GM18868 (cell line): ENCODE results near the gene TTI1.

Experiments
- ATAC-seq: cut with Tn5 transposase; IDR thresholded peaks from one replicate; pipeline ENCODE4 v1.9.1; 2021; ENCODE audit warnings: mild to moderate bottlenecking, moderate library complexity; ENCODE audit not compliant: unreplicated experiment

Gene TTI1

GRCh38 chr20:38033330-38034107, at the start of gene TTI1, which contains the start of gene RPRD1B:
TTI1 (minus strand) TSS chr20:38033456; CDS start chr20:38013816, 19,640 bp downstream.
RPRD1B (plus strand) TSS chr20:38033746; CDS start chr20:38033948, 202 bp downstream.
- ATAC-seq: peak; percentile 82

- ATAC-seq: no peak
Observed at GRCh38 chr20:38082894-38083293, 49.6 kb upstream of the TTI1 start.

GRCh38 chr20:38081575-38081974, 48.3 kb upstream of the TTI1 start:
- ATAC-seq: no peak

- no peak for ATAC-seq
Observed at GRCh38 chr20:38079353-38079752, 46.1 kb upstream of the TTI1 start.

GRCh38 chr20:38078084-38078483, 44.8 kb upstream of the TTI1 start:
- ATAC-seq: no peak

- no peak for ATAC-seq
Observed at GRCh38 chr20:38076548-38076947, 43.3 kb upstream of the TTI1 start.

GRCh38 chr20:38075161-38075998, 42.1 kb upstream of the TTI1 start:
- no peak for ATAC-seq

- peak; percentile 54 for ATAC-seq
Observed at GRCh38 chr20:38073307-38074071, 40.2 kb upstream of the TTI1 start.

- ATAC-seq: no peak
Observed at GRCh38 chr20:38072898-38073297, 39.6 kb upstream of the TTI1 start.

- no peak for ATAC-seq
Observed at GRCh38 chr20:38067717-38068365, 34.6 kb upstream of the TTI1 start.

- no peak for ATAC-seq
Observed at GRCh38 chr20:38066969-38067716, 33.9 kb upstream of the TTI1 start.

GRCh38 chr20:38065764-38066375, 32.6 kb upstream of the TTI1 start:
- ATAC-seq: no peak

- ATAC-seq: peak; percentile 58
Observed at GRCh38 chr20:38063911-38064530, 30.8 kb upstream of the TTI1 start.

- ATAC-seq: no peak
Observed at GRCh38 chr20:38062890-38063289, 29.6 kb upstream of the TTI1 start.

GRCh38 chr20:38061109-38061508, 27.9 kb upstream of the TTI1 start:
- ATAC-seq: no peak

GRCh38 chr20:38060536-38060935, 27.3 kb upstream of the TTI1 start:
- ATAC-seq: no peak

- no peak for ATAC-seq
Observed at GRCh38 chr20:38059832-38060231, 26.6 kb upstream of the TTI1 start.

- ATAC-seq: peak; percentile 49
Observed at GRCh38 chr20:38057351-38057972, 24.2 kb upstream of the TTI1 start.

GRCh38 chr20:38055848-38056247, 22.6 kb upstream of the TTI1 start:
- ATAC-seq: no peak
